Stomach smooth muscle (tissue), 2 donors: ENCODE data around the gene SEH1L.
"Not testable (repeated sequence)": the region's sequence is repeated elsewhere in the genome, so short reads cannot be mapped to it uniquely, and the experiment has no call there.

ENCODE experiments used
- H3K27ac ChIP-seq: one replicate; pipeline ENCODE4 v1.7.0; 2013; ENCODE audit warnings: mild to moderate bottlenecking, low read length, inconsistent platforms
- H3K27me3 ChIP-seq, 2 donors: one replicate each; pipeline ENCODE4 v1.7.0; 2013; ENCODE audit warnings: low read length in 2 of 2; ENCODE audit not compliant: insufficient read depth in 2 of 2, control insufficient read depth in 1 of 2
- H3K36me3 ChIP-seq, 2 donors: one replicate each; pipeline ENCODE4 v1.7.0; 2013; ENCODE audit warnings: low read length in 2 of 2; ENCODE audit not compliant: control insufficient read depth in 2 of 2, insufficient read depth in 2 of 2
- H3K4me1 ChIP-seq: one replicate; pipeline ENCODE4 v1.7.0; 2013; ENCODE audit warnings: low read length; ENCODE audit not compliant: control insufficient read depth, insufficient read depth
- H3K4me3 ChIP-seq, 2 donors: one replicate each; pipeline ENCODE4 v1.7.0; 2013; ENCODE audit warnings: low read length in 2 of 2
- H3K9ac ChIP-seq, 2 donors: one replicate each; pipeline ENCODE4 v1.7.0; 2013; ENCODE audit warnings: low read length in 2 of 2, mild to moderate bottlenecking in 1 of 2
- H3K9me3 ChIP-seq, 2 donors: one replicate each; pipeline ENCODE4 v1.7.0; 2013; ENCODE audit warnings: low read length in 2 of 2; ENCODE audit not compliant: control insufficient read depth in 2 of 2
- donor health status: healthy.
- donor health status: Pancreatic carcinoma.

SEH1L gene

GRCh38 chr18:12947285-12948049 lies at the start of gene SEH1L:
Gene SEH1L (plus strand): TSS chr18:12948011. CDS start chr18:12948122, 111 bp downstream.
- Histone ChIP-seq H3K36me3 (no peaks in the 10 kb centered on the region), H3K27ac (peak within 1 kb of the TSS; percentile 95), H3K4me1 (peaks cover 18% of the 10 kb centered on the region), H3K4me3 (peak within 1 kb of the TSS; percentile 78 to 87), H3K9me3 (no peaks in the 10 kb centered on the region), H3K27me3 (no peaks in the 10 kb centered on the region), H3K9ac (peak within 1 kb of the TSS; percentile 82 to 93)

- not testable (repeated sequence) for H3K9me3 ChIP-seq, H3K4me1 ChIP-seq
These were observed 46.6 kb upstream of the SEH1L start for GRCh38 chr18:12901208-12901607.

GRCh38 chr18:12904012-12904516 lies 43.7 kb upstream of the SEH1L start:
- Histone ChIP-seq H3K9ac (no peak overlapping the region), H3K27ac (no peak overlapping the region), H3K36me3 (no peaks in the 10 kb centered on the region), H3K27me3 (peaks cover 5 to 7% of the 10 kb centered on the region in 2 donors), H3K4me1 (no peaks in the 10 kb centered on the region), H3K4me3 (no peak overlapping the region), H3K9me3 (no peaks in the 10 kb centered on the region)

More at GRCh38 chr18:12901208-12901607, 46.6 kb upstream of the SEH1L start:
- not testable (repeated sequence) for H3K36me3 ChIP-seq, H3K27ac ChIP-seq, H3K27me3 ChIP-seq, H3K9ac ChIP-seq, H3K4me3 ChIP-seq

- Histone ChIP-seq H3K27ac (no peak overlapping the region), H3K4me1 (peaks cover under 1% of the 10 kb centered on the region), H3K9ac (no peak overlapping the region), H3K36me3 (no peaks in the 10 kb centered on the region), H3K9me3 (no peaks in the 10 kb centered on the region), H3K4me3 (no peak overlapping the region), H3K27me3 (peaks cover 8 to 15% of the 10 kb centered on the region in 2 donors)
These were observed 41.7 kb upstream of the SEH1L start for GRCh38 chr18:12906119-12906518.

- Histone ChIP-seq H3K4me3 (no peak overlapping the region), H3K9me3 (no peaks in the 10 kb centered on the region), H3K9ac (no peak overlapping the region), H3K4me1 (peaks cover 6% of the 10 kb centered on the region), H3K36me3 (no peaks in the 10 kb centered on the region), H3K27ac (no peak overlapping the region), H3K27me3 (peaks cover 13 to 22% of the 10 kb centered on the region in 2 donors)
These were observed 41.0 kb upstream of the SEH1L start for GRCh38 chr18:12906773-12907172.

GRCh38 chr18:12907258-12907925 lies 40.4 kb upstream of the SEH1L start:
- no peaks in the 10 kb centered on the region for H3K9me3 ChIP-seq
- H3K36me3 ChIP-seq: no peaks in the 10 kb centered on the region
- H3K4me3 ChIP-seq: no peak overlapping the region
- H3K4me1 ChIP-seq: peaks cover 6% of the 10 kb centered on the region
- H3K9ac ChIP-seq: no peak overlapping the region
- H3K27ac ChIP-seq: no peak overlapping the region
- peaks cover 18 to 28% of the 10 kb centered on the region in 2 donors for H3K27me3 ChIP-seq

GRCh38 chr18:12908706-12909105 lies 39.1 kb upstream of the SEH1L start:
- H3K36me3 ChIP-seq: no peaks in the 10 kb centered on the region

GRCh38 chr18:12911025-12911928 lies 36.5 kb upstream of the SEH1L start:
- peaks cover 16 to 29% of the 10 kb centered on the region in 2 donors for H3K27me3 ChIP-seq
- no peak overlapping the region for H3K27ac ChIP-seq
- H3K9ac ChIP-seq: no peak overlapping the region
- H3K4me3 ChIP-seq: peak overlapping the region; percentile 32 to 64
- H3K4me1 ChIP-seq: peaks cover 6% of the 10 kb centered on the region
- H3K36me3 ChIP-seq: no peaks in the 10 kb centered on the region
- no peaks in the 10 kb centered on the region for H3K9me3 ChIP-seq

More at GRCh38 chr18:12908706-12909105, 39.1 kb upstream of the SEH1L start:
- Histone ChIP-seq H3K4me1 (peaks cover 6% of the 10 kb centered on the region), H3K4me3 (no peak overlapping the region), H3K27me3 (peaks cover 18 to 29% of the 10 kb centered on the region in 2 donors), H3K9me3 (no peaks in the 10 kb centered on the region), H3K9ac (no peak overlapping the region), H3K27ac (no peak overlapping the region)

GRCh38 chr18:12911929-12912703 lies 35.7 kb upstream of the SEH1L start:
- Histone ChIP-seq H3K4me1 (peaks cover 6% of the 10 kb centered on the region), H3K36me3 (no peaks in the 10 kb centered on the region), H3K27me3 (peaks cover 13 to 24% of the 10 kb centered on the region in 2 donors), H3K9ac (no peak overlapping the region), H3K27ac (no peak overlapping the region), H3K9me3 (no peaks in the 10 kb centered on the region), H3K4me3 (peak overlapping the region in 1 of 2 donors; percentile 32)

GRCh38 chr18:12921178-12921577 lies 26.6 kb upstream of the SEH1L start:
- Histone ChIP-seq H3K36me3 (no peaks in the 10 kb centered on the region), H3K27ac (no peak overlapping the region), H3K9me3 (no peaks in the 10 kb centered on the region), H3K4me3 (no peak overlapping the region), H3K27me3 (peaks cover 0 to 2% of the 10 kb centered on the region in 2 donors), H3K9ac (no peak overlapping the region), H3K4me1 (no peaks in the 10 kb centered on the region)
